ENCODE results near the gene SLC7A14. TPM values are rescaled to one million over a fixed set of nuclear protein-coding genes. Genes with fewer than 3 reads are reported as not detected.

Gene SLC7A14
- total RNA-seq, 2 experiments from 2014 or later, result not detected

DNA sequence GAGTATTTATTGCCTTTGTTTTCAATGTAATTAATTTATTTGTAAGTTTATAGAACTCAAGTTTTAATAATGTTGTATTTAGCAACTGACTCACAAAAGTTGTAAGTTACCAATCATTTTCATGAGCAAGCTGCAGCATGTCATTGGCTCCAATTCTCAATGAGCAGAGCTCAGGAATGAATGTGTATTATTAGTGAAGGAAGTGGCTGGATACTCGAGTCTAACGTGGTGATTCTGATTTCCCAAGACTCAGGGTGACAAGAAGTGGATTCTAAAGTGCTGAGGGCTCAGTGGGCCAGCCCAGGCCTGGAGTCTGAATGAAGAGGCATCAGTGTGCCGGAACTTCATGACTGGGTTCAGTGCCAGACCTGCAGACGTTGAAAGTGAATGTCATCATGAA is 127.6 kb downstream of the SLC7A14 start:
- DNase-seq, result no peak
- Mint-ChIP-seq H3K36me3 (ENCODE audit: low read depth) (no peaks in the 10 kb centered on the region), H3K27me3 (peaks cover 24% of the 10 kb centered on the region), H3K4me1 (no peaks in the 10 kb centered on the region), H3K9me3 (no peaks in the 10 kb centered on the region), H3K27ac (no peak overlapping the region), H3K4me3 (no peak overlapping the region)
- POLR2A ChIA-PET, result no interaction called here
- CTCF ChIA-PET, result interaction anchor here (1.9 kb wide), 1 partner anchor 44 kb away, joined by 5 read pairs; no protein-coding TSS in a partner anchor

DNA sequence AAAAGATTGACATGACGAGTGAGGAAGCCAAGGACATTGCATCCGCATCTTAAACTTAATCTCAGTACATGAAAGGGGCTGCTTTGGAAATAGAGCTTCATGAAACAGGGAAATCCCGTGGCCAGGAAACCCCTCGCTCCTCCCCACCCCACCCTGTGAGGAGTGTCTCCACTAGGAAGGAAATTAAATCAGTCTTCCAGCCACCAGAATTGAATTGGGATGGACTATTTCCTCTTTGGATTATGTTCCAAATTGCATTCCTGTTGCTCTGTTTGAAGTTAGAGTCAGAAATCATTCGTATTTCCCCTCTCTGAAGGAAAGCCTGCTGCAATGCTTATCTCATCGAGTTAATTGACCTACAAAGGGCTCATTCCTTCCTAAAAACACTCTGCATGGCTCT is 131.4 kb downstream of the SLC7A14 start:
- ChIA-PET CTCF (no interaction called here), POLR2A (no interaction called here)
- Mint-ChIP-seq H3K4me1 (no peaks in the 10 kb centered on the region), H3K9me3 (no peaks in the 10 kb centered on the region), H3K27me3 (peaks cover 15% of the 10 kb centered on the region), H3K36me3 (ENCODE audit: low read depth) (no peaks in the 10 kb centered on the region), H3K4me3 (no peak overlapping the region), H3K27ac (no peak overlapping the region)
- DNase-seq, result no peak

GRCh38 chr3:170450039-170450438 is 135.8 kb downstream of the SLC7A14 start:
- Mint-ChIP-seq H3K4me3 (no peak overlapping the region), H3K36me3 (ENCODE audit: low read depth) (no peaks in the 10 kb centered on the region), H3K27ac (no peak overlapping the region), H3K27me3 (peaks cover 14% of the 10 kb centered on the region), H3K4me1 (no peaks in the 10 kb centered on the region), H3K9me3 (no peaks in the 10 kb centered on the region)
- CTCF ChIA-PET, result interaction anchor here (0.6 kb wide), 1 partner anchor 387 kb away, joined by 3 read pairs; no protein-coding TSS in a partner anchor
- POLR2A ChIA-PET, result no interaction called here
- DNase-seq, result no peak

GRCh38 chr3:170448584-170448983 is 137.3 kb downstream of the SLC7A14 start:
- H3K9me3 Mint-ChIP-seq, result no peaks in the 10 kb centered on the region
- H3K27ac Mint-ChIP-seq, result no peak overlapping the region
- H3K27me3 Mint-ChIP-seq, result peaks cover 12% of the 10 kb centered on the region
- ChIA-PET POLR2A (interaction anchor here (1.0 kb wide), 1 partner anchor 23 kb away, joined by 4 read pairs; no protein-coding TSS in a partner anchor), CTCF (no interaction called here)
- no peak overlapping the region for H3K4me3 Mint-ChIP-seq
- H3K4me1 Mint-ChIP-seq, result no peaks in the 10 kb centered on the region
- no peaks in the 10 kb centered on the region for H3K36me3 Mint-ChIP-seq (ENCODE audit: low read depth)
- no peak for DNase-seq

- peaks cover 13% of the 10 kb centered on the region for H3K27me3 Mint-ChIP-seq
- ChIA-PET POLR2A (no interaction called here), CTCF (no interaction called here)
- H3K9me3 Mint-ChIP-seq, result no peaks in the 10 kb centered on the region
- H3K4me1 Mint-ChIP-seq, result no peaks in the 10 kb centered on the region
- no peak for DNase-seq
- H3K36me3 Mint-ChIP-seq (ENCODE audit: low read depth), result no peaks in the 10 kb centered on the region
- H3K27ac Mint-ChIP-seq, result no peak overlapping the region
- no peak overlapping the region for H3K4me3 Mint-ChIP-seq
Observed at GRCh38 chr3:170443457-170443856, 142.4 kb downstream of the SLC7A14 start.

GRCh38 chr3:170442947-170443346 is 142.9 kb downstream of the SLC7A14 start:
- Mint-ChIP-seq H3K4me1 (no peaks in the 10 kb centered on the region), H3K27ac (no peak overlapping the region), H3K36me3 (ENCODE audit: low read depth) (no peaks in the 10 kb centered on the region), H3K4me3 (no peak overlapping the region), H3K9me3 (no peaks in the 10 kb centered on the region), H3K27me3 (peaks cover 11% of the 10 kb centered on the region)
- DNase-seq, result no peak
- POLR2A ChIA-PET, result no interaction called here
- CTCF ChIA-PET, result interaction anchor here (0.7 kb wide), 1 partner anchor 18 kb away, joined by 6 read pairs; no protein-coding TSS in a partner anchor

DNA sequence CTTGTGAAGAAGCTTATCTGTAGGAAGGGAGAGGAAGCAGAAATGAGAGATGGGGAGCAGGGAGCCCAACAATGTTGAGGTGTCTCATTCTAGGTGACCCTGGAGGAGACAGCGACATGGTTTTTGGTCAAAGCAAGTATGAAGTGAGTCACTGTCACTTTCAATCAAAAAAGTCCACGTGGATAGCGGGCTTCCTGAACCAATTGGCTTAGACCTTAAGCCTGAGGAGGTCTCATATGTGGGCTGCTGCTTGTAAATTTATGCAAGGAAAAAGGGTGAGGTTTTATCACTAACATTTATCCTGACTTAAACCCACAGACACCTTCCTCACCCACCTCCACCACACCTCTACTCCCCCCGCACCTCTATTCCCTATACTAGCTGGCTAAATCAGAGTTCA is 144.5 kb downstream of the SLC7A14 start:
- Mint-ChIP-seq H3K27ac (no peak overlapping the region), H3K36me3 (ENCODE audit: low read depth) (no peaks in the 10 kb centered on the region), H3K4me3 (no peak overlapping the region), H3K4me1 (peaks cover 13% of the 10 kb centered on the region), H3K9me3 (no peaks in the 10 kb centered on the region), H3K27me3 (peaks cover 9% of the 10 kb centered on the region)
- CTCF ChIA-PET, result no interaction called here
- POLR2A ChIA-PET, result no interaction called here
- DNase-seq, result no peak

- Mint-ChIP-seq H3K27me3 (peaks cover 9% of the 10 kb centered on the region), H3K27ac (no peak overlapping the region), H3K4me1 (peaks cover 13% of the 10 kb centered on the region), H3K36me3 (ENCODE audit: low read depth) (no peaks in the 10 kb centered on the region), H3K4me3 (no peak overlapping the region), H3K9me3 (no peaks in the 10 kb centered on the region)
- POLR2A ChIA-PET, result no interaction called here
- CTCF ChIA-PET, result no interaction called here
- DNase-seq, result no peak
Observed at GRCh38 chr3:170440344-170440743, 145.5 kb downstream of the SLC7A14 start.

DNA sequence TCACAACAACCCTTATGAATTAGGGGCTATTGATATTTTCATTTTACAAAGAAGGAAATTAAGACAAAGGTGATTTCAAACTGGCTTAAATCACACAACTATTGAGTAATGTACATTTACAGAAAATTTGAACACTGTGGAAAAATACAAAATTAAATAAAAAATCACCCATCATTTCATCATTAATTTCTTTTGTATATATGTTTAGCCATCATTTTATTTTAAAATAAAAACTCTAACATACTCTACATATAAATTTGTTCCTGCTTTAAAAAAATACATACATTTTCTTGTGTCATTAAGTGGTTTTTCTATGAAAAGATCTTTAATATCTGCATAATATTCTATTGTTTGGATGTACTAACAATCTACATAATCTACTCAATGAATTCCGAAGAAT is 147.0 kb downstream of the SLC7A14 start:
- CTCF ChIA-PET, result no interaction called here
- peaks cover 9% of the 10 kb centered on the region for H3K27me3 Mint-ChIP-seq

GRCh38 chr3:170437696-170438407 is 148.0 kb downstream of the SLC7A14 start:
- Mint-ChIP-seq H3K27ac (no peak overlapping the region), H3K27me3 (peaks cover 9% of the 10 kb centered on the region), H3K4me3 (no peak overlapping the region), H3K36me3 (ENCODE audit: low read depth) (no peaks in the 10 kb centered on the region), H3K4me1 (peaks cover 13% of the 10 kb centered on the region), H3K9me3 (no peaks in the 10 kb centered on the region)
- CTCF ChIA-PET, result interaction anchor here (1.6 kb wide), 1 partner anchor 24 kb away, joined by 3 read pairs; no protein-coding TSS in a partner anchor
- no peak for DNase-seq
- POLR2A ChIA-PET, result no interaction called here

More for the DNA sequence above, 147.0 kb downstream of the SLC7A14 start:
- Mint-ChIP-seq H3K27ac (no peak overlapping the region), H3K4me3 (no peak overlapping the region), H3K9me3 (no peaks in the 10 kb centered on the region), H3K36me3 (ENCODE audit: low read depth) (no peaks in the 10 kb centered on the region), H3K4me1 (peaks cover 13% of the 10 kb centered on the region)
- POLR2A ChIA-PET, result no interaction called here
- DNase-seq, result no peak

DNA sequence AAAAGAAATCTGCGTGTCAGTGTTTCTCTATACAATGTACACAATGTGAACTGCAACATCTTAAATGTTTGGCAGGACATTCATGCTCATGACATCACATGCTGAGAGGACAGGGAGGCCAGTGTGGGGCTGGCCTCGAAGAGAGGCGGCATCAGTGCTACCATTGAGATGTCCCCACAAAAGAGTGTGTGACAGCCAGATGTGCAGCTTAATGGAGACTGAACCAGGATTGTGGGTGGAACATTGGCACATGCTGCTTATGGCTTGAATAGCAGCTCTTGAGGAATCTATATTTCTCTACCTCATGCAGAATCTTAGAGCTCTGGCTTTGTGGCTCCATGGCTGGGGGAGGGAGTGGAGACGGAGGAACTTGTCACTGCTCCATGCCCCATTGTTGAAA is 148.7 kb downstream of the SLC7A14 start:
- ChIA-PET POLR2A (no interaction called here), CTCF (interaction anchor here (1.6 kb wide), 1 partner anchor 23 kb away, joined by 3 read pairs; no protein-coding TSS in a partner anchor)
- no peaks in the 10 kb centered on the region for H3K9me3 Mint-ChIP-seq
- H3K27ac Mint-ChIP-seq, result no peak overlapping the region
- H3K36me3 Mint-ChIP-seq (ENCODE audit: low read depth), result no peaks in the 10 kb centered on the region
- peaks cover 7% of the 10 kb centered on the region for H3K27me3 Mint-ChIP-seq
- H3K4me1 Mint-ChIP-seq, result peaks cover 13% of the 10 kb centered on the region
- H3K4me3 Mint-ChIP-seq, result no peak overlapping the region
- no peak for DNase-seq

DNA sequence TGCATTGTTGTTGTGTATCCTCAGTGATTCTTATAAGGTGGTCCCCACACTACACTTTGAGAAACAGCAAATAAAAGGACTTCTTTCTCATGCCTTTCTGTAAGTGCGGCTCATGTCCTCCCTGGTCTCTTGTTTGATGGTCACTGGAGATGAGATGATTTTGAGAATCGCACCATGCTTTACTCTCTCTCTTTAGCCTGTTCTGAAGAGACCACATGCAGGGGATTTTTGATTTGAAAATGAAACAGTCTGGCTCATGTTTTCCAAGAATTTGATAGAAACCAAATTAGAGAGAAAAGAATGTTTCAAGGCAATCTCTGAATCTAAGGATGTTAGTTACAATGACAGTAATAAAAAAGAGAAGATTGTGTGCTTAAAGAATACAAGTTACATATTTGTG is 149.2 kb downstream of the SLC7A14 start:
- POLR2A ChIA-PET, result no interaction called here
- Mint-ChIP-seq H3K27me3 (peaks cover 7% of the 10 kb centered on the region), H3K4me1 (peaks cover 13% of the 10 kb centered on the region), H3K36me3 (ENCODE audit: low read depth) (no peaks in the 10 kb centered on the region), H3K27ac (no peak overlapping the region), H3K9me3 (no peaks in the 10 kb centered on the region), H3K4me3 (no peak overlapping the region)
- CTCF ChIA-PET, result interaction anchor here (0.7 to 1.6 kb wide), 2 partner anchors 23 kb away, joined by 3 read pairs; no protein-coding TSS in a partner anchor
- DNase-seq, result no peak

DNA sequence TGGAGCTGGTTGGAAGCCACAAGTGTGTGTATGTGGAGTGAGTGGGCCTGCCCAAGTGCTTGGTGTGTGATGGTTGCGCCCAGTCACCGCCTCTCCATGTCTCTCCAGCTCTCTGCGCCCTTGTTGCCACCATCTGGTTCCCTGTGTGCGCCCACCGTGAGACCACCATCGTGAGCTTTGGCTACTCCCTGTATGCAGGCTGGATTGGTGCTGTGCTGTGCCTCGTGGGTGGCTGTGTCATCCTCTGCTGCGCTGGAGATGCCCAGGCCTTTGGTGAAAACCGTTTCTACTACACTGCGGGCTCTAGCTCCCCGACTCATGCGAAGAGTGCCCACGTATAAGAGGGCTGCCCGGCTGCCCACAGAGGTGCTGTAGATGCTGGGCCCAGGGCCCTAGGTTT is 153.5 kb downstream of the SLC7A14 start:
- POLR2A ChIA-PET, result no interaction called here

DNA sequence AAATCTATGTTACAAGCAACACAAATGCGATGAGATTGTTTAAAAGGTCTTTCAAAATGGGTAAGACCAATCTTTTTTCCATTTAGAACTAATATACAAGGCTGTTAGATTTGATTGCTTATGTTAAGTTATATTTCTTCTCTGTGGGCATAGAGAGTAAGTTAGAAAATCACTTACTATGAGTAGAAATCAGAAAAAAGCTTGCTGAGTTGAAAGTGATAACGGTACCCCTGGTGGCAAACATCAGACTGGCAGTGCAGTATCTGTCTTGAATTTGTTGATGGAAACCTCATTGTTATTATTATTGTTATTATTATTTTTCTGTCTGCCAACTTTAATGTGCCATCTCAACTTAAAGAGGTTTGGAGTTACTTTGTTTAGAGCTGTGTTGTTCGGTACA is 154.8 kb downstream of the SLC7A14 start:
- ChIA-PET CTCF (interaction anchor here (1.7 to 2.7 kb wide), 2 partner anchors 17 to 20 kb away, joined by 5 to 8 read pairs; no protein-coding TSS in a partner anchor), POLR2A (no interaction called here)
- H3K9me3 Mint-ChIP-seq, result no peaks in the 10 kb centered on the region
- peaks cover 21% of the 10 kb centered on the region for H3K4me1 Mint-ChIP-seq
- no peak overlapping the region for H3K4me3 Mint-ChIP-seq
- H3K27me3 Mint-ChIP-seq, result peaks cover 2% of the 10 kb centered on the region
- no peaks in the 10 kb centered on the region for H3K36me3 Mint-ChIP-seq (ENCODE audit: low read depth)
- no peak for DNase-seq
- H3K27ac Mint-ChIP-seq, result no peak overlapping the region

More for the DNA sequence above, 153.5 kb downstream of the SLC7A14 start:
- peaks cover 2% of the 10 kb centered on the region for H3K27me3 Mint-ChIP-seq
- H3K36me3 Mint-ChIP-seq (ENCODE audit: low read depth), result no peaks in the 10 kb centered on the region
- CTCF ChIA-PET, result interaction anchor here (2.7 kb wide), 1 partner anchor 19 kb away, joined by 8 read pairs; no protein-coding TSS in a partner anchor
- no peak overlapping the region for H3K4me3 Mint-ChIP-seq
- no peaks in the 10 kb centered on the region for H3K9me3 Mint-ChIP-seq
- peaks cover 26% of the 10 kb centered on the region for H3K4me1 Mint-ChIP-seq
- no peak overlapping the region for H3K27ac Mint-ChIP-seq
- DNase-seq, result no peak

Measured in activated CD4-positive, alpha-beta memory T cell treated with anti-CD3 and anti-CD28 coated beads, Interleukin-2, amount 10 ng/mL, durations not matched to agents 7 days and 5 days (primary cell).